AG10803 (cell line): Measurements from ENCODE around the gene MOCOS.

Experiments
- DNase-seq: peaks from one replicate; pipeline ENCODE4 v3.0.0; 2010; ENCODE audit warnings: low read depth
- H3K4me3 ChIP-seq: 2 replicates; pipeline ENCODE4 v1.5.1; 2011; ENCODE audit warnings: mild to moderate bottlenecking, low read length, control low read depth
- TF ChIP-seq, protein P1 (sequence below): conservative IDR thresholded peaks from 2 replicates; pipeline ENCODE4 v1.5.1; 2011; ENCODE audit warnings: mild to moderate bottlenecking, low read length, control low read depth, inconsistent platforms

Gene MOCOS

DNA sequence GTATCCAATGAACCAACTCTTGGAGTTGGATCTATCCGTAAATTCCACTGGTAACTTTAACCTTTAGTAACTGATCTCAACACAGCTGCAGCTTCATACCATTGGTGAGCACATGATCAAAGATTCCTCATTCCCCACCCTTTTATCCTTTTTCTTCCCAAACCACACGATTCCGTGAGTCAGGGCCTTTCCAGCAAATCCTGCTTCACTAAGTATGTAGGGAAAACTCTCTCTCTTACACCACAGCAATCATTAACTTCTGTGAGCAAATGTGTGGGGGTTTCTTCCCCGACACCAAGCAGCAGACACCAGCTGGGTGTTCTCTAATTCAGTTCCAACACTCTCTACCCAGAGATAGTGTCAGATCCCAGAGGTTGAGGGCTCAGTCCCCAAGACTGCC, 34.1 kb upstream of the MOCOS start:
- peak; percentile 96 for DNase-seq
- TF ChIP-seq, protein P1, sequence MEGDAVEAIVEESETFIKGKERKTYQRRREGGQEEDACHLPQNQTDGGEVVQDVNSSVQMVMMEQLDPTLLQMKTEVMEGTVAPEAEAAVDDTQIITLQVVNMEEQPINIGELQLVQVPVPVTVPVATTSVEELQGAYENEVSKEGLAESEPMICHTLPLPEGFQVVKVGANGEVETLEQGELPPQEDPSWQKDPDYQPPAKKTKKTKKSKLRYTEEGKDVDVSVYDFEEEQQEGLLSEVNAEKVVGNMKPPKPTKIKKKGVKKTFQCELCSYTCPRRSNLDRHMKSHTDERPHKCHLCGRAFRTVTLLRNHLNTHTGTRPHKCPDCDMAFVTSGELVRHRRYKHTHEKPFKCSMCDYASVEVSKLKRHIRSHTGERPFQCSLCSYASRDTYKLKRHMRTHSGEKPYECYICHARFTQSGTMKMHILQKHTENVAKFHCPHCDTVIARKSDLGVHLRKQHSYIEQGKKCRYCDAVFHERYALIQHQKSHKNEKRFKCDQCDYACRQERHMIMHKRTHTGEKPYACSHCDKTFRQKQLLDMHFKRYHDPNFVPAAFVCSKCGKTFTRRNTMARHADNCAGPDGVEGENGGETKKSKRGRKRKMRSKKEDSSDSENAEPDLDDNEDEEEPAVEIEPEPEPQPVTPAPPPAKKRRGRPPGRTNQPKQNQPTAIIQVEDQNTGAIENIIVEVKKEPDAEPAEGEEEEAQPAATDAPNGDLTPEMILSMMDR = no peak
- H3K4me3 ChIP-seq = peak overlapping the region; percentile 3; the same call in 1 of the 2 replicates

DNA sequence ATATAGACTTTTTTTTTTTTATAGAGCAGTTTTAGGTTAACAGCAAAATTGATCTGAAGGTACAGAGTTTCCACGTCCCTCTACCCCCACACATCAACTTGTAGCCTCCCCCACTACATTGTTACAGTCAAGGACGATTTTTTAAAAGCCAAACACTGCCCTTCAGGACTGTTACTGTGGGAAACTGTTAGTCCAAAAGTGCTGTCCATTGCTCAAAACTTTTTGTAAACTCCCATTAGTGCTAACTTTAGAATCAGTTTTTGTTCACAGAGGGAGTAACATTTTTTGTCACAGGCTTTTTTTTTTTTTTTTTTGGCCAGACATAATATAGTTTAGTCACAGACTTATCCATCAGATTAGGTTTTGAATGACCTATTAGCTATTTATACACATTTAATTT, 33.5 kb upstream of the MOCOS start:
- no peak overlapping the region for H3K4me3 ChIP-seq
- DNase-seq = peak; percentile 35
- TF ChIP-seq, protein P1 = no peak

DNA sequence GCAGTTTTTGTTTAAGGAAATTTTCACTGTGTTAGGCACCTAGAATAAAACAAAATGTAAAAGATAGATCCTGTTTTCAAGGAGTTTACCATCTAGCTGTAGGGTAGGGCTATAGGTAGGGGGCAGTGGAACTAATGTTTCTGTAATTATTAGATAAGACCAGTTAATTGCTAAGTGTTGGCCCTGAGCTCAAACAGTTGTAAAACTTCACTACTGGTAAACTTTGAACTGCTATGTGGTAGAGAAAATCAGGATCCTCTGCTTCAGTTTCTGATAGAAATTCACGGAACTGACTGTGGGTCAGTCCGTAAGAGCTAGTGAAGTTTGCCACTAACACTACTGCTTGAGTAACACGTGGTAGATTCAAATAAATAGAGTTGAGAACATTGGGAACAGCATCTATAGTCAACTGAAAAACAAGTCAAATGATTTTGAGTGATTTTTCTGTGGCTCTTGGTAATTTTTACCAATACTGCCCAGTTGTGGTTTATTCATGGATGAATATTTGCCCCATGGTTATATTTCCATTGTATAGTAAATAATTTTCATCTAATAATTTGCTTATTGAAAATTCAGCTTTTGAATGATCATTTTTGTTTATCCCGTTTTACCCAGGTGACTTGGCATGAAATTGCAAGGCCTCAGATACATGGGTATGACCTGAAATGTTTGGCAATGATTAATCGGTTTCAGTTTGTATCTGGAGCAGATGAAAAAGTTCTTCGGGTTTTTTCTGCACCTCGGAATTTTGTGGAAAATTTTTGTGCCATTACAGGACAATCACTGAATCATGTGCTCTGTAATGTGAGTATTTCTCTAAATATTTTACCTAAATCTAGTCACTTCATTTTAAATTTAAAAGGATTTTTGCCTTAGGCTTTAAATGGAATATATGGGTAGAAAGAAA, 31.2 kb upstream of the MOCOS start:
- TF ChIP-seq, protein P1 = no peak
- peak; percentile 29 for DNase-seq
- no peak overlapping the region for H3K4me3 ChIP-seq

DNA sequence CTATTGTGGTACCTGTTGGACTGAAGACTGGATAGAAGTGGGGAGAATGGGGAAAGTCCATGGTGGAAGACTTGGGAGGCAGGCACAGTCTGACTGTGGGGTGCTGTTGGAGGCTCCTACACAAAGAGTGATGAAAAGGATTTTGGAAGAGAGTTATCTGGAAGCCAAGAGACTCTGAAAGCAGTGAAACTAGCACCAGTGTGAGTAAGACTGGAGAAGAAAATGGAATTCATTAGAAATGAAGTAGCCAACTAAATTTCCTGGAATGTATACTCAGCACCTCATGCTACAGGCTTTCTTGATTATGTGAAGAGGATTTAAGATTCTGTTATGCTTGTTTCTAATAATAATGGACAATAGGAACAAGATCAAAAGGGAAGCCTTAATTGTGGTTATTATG, 29.9 kb upstream of the MOCOS start:
- TF ChIP-seq, protein P1 = no peak
- DNase-seq = peak; percentile 48

DNA sequence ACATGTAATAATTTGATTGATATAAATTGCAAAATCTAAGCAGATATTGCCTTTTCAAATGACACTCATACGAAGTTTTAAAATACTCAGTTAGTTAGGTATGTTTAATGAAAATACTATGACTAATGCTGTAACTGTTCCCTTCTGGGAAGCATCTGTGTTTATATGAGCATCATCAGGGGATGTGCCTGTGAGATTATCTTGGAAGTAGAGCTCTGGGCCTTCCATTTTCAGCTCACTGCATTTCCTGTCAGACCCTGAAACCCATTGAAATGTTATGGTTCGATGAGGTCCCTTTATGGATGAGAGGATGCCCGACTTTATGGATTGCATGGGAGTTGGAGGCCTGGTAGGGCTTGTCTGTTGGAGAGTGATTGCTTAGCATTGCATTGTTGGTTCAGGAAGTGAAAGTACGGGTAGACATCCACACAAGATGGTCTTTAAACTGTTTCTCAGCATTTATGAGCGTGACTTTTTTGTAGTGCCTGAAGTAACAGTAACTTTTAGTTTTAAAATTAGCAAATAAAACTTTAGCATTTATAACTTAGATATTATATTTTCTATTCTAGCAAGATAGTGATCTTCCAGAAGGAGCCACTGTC, 28.9 kb upstream of the MOCOS start:
- TF ChIP-seq, protein P1 = no peak
- peak; percentile 77 for DNase-seq
- no peak overlapping the region for H3K4me3 ChIP-seq

More for the DNA sequence above, 29.9 kb upstream of the MOCOS start:
- H3K4me3 ChIP-seq = no peak overlapping the region

DNA sequence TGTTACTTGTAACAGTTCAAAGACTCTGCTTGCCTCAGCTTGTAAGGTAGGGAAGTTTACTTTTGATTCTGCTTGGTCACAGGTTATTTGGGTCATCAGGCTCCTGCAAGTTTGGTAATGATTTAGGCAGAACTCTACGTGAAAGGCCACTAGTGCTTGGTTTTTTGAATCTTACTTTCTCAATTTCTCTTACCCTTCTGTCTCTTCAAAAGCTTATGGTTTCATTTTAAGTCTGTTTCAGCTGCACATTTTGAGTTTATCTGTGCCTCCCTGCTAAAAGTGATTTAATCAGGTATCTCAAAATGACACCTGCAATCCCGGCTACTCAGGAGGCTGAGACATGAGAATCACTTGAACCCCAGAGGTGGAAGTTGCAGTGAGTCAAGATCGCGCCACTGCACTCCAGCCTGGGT, 26.3 kb upstream of the MOCOS start:
- TF ChIP-seq, protein P1 = no peak
- no peak overlapping the region for H3K4me3 ChIP-seq
- no peak for DNase-seq

DNA sequence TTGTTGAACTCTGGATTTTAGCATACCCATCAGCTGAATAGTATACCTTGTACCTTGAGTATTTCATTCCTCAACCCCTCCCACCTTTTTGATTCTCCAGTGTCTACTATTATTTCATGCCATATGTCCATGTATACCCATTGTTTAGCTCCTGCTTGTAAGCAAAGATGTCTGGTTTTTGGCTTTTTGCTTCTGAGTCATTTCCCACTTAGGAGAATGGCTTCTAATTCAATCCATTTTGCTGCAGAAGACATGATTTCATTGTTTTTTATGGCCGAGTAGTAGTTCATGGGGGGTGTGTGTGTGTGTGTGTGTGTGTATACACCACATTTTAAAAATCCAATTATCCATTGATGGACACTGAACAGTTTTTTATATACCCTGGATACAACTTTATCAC, 24.3 kb upstream of the MOCOS start:
- TF ChIP-seq, protein P1 = no peak
- no peak for DNase-seq
- no peak overlapping the region for H3K4me3 ChIP-seq
